Activated CD8-positive, alpha-beta memory T cell treated with anti-CD3 and anti-CD28 coated beads for 24 hours (primary cell): Measurements from ENCODE around the gene P2RX2.
A peak's percentile ranks its signal among the peaks of the same experiment; 100 is the strongest.

Source experiments
- DNase-seq: peaks from one replicate; pipeline ENCODE4 v3.0.0-alpha.2; 2020

The P2RX2 gene

DNA sequence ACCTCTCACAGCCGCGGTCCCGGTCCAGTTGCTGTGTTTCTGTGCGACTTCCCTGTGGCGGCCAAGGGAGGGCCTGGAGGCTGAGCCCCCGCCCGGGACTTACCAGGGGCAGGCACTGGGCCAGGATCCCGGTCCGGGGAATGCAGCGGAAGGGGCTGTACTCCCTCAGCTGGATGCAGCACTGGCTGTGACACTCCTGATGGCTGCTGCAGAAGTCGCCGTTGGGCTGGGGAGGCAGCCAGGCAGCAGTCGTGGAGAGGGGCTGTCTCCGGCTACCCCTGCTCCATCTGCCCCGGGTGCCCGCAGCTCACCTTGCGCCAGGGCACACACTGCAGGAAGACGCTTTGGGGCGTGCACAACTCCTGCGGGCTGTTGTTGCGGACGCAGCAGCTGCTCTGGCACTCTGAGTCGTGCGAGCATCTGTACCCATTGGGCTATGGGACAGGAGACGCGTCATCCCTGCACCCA, 14.4 kb upstream of the P2RX2 start:
- no peak for DNase-seq

DNA sequence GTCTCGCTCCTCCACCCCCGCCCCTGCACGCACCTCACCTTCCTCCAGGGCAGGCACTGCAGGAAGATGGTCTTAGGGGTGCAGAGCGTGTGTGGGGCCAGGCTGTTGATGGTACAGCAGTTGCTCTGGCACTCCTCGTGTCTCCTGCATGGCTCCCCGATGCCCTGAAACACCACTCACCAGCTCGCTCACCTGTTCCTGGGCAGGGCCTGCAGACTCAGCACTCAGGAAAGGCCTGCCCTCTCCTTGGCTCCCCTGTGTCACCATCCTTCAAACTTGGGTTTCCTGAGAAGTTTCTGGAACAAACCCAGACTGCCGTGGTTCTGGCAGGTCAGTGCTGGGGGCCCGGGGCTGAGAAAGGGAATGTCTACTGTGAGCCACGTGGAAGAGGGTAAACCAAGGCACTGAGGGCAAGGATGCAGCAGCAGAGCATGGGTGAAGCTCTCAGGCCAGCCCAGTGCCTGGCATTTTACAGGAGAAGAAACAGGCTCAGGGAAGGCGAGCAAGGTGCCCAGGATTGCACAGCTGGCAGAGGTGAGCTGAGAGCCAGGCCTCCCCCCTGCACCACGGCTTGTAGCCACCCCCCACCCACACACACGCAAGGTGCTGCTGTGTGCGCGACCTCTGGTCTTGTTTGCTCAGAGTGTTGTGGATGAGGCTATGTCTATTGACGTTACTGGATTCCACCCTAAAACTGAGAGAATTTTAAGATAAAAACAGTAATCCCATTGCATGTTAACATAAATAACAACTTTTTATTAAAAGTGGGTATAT, 13.7 kb upstream of the P2RX2 start:
- DNase-seq, result no peak

DNA sequence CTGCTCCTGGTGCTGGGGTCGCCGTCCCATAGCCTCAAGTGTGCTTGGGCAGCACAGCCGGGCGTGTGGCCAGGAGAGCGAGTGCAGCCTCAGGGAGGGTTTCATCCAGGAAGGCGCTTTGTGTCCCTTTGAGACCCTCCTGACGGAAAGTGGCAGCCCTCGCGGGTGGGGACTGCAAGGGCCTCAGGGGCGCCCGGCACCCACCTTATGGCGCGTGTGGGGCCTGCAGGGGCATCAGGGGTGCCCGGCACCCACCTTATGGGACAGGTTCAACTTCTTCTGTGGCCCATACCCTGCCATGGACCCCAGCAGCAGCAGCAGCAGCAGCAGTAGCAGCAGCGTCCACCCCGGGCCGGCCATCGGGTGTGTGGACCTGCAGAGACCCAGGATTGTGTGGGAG, 12.7 kb upstream of the P2RX2 start:
- no peak for DNase-seq

DNA sequence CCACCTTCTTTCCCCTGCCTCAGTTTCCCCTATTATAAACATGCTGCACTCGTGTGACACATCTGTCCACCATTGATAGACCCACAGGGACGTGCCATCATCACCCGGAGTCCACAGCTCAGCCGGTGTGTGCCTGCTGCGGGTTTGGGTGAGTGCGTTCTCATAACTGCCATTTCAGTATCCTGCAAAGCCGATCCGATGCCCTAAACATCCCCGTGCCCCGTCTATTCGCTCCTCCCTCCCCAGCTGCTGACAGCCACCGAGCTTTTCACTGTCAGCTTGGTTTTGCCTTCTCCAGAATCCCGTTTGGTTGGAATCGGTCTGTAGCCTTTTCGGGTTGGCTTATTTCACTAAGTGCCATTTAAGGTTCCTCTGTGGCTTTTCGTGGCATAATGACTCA, 12.1 kb upstream of the P2RX2 start:
- DNase-seq, result no peak

DNA sequence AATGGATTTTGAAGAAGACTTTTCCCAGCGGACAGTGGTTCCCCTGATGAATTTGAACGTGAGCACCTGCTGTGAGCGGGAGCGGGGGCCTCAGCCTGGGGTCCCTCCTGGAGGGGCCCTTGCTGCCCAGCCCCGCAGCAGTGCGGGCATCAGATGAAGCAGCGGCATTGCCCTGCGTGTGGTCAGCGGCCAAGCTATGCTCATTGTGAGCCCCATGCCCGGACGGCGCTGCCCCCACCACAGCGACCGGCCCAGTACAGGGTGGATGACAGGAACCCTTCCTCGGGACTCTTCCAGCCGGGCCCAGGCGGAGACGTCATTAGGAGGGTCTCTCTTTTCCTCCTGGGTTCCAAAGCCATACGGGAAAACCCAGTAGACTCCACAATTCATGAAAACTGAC, 11.6 kb upstream of the P2RX2 start:
- no peak for DNase-seq

DNA sequence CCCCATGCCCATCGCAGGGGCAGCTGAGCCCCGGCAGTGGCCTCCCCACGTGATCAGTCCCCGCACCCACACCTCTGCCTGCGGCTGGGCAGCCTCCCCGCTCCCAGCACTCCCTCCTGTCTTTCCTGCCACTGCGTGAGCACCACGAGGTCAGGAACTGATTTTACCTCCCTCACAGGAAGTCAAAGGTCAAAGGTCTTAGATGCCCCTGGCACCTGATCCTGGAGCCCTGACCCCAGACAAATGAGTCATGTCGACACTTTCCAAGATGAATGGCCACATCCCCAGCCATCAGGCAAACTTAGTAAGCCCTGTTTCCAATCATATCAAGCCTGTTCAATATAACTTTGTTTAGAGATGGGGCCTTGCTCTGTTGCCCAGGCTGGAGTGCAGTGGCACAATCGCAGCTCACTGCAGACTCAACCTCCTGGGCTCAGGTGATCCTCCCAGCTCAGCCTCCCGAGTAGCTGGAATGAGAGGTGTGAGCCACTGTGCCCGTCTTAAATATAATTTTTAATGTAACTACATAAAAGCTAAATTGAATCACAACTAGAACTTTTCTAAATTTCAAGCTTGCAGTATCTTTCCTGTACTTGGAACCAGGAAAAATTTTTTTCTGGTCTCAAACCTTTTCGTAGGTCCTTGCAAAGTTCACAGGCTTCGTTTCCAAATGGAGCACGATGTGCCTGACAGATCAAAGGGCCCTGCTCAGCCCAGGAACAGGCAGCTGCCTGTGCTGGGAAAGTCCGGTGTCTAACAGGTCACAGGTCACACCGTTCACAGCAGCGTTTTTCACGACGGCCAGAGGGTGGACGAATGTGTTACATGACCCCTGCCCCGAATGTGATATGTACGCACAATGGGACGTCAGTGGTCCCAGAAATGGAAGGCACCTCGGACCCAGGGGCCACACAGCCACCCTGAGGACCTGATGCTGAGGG, 10.1 kb upstream of the P2RX2 start:
- no peak for DNase-seq

DNA sequence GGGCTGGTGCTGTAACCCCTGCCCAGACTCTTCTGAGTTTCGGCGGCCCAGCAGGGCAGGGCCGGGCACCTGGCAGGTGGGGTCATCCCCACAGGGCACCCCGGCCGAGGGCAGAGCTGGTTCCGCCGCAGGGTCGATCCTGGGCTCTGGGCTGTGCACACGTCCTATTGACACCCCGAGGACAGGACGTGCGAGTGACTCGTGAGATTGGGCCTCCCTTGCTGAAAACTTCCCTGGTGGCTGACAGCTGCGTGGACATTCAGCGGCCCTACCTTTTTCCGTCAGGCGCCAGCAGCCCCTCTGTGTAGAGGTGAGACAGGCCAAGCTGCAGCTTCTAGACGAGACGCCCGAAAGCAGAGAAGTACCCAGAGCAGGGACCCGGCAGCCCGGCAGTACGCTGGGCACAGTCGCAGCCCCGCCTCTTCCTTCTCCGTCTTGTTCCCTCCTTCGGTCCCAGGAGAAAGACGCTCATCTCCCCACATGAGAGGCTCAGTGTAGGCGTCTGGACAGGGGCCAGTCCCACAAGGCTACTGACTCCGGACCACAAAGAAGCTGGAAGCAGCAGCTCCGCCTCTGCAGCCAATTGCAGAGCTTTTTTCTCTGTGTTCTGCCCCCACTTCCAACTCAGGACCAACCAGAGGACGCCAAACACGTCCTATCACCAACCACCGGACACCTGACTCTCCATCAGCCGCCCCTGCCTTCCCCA, 8.4 kb upstream of the P2RX2 start, which contains the start of gene LRCOL1:
TSS of gene LRCOL1 (minus strand) at position 532 of the 709 bp plus-strand sequence. CDS start 4,331 bp downstream, outside the sequence.
- no peak for DNase-seq

DNA sequence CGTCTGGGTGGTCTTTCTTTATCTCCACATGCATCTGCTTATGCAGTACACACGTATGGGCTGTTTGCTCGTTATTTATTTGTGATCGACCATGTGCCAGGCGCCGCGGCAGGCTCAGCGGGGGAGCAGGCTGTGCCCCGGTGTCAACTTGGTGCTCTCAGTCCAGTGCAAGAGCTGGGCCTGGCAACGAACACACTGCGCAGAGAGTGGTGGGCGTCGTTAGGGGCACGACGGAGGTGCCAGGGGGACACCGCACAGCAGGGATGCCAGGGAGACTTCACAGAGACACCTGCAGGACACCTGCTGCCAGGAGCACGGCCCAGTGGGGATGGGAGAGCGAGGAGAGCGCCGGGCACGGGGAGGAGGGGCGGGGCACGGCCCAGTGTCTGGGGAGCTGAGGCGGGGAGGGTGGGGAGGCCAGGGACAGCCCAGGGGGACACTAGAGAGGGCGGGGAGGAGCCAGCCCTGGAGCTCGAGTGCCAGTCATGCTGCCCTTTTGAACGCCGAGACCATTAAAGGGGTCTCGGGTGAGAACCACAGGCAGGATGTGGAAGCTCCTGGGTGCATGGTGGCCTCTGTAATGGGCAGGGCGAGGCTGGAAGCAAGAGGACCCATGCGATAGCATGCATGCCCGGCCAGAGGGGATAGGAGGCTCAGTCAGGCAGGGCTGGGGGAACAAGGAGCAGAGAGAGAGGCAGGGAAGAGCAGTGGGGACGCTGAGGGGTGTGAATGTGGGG, 7.5 kb upstream of the P2RX2 start:
- DNase-seq, result no peak

DNA sequence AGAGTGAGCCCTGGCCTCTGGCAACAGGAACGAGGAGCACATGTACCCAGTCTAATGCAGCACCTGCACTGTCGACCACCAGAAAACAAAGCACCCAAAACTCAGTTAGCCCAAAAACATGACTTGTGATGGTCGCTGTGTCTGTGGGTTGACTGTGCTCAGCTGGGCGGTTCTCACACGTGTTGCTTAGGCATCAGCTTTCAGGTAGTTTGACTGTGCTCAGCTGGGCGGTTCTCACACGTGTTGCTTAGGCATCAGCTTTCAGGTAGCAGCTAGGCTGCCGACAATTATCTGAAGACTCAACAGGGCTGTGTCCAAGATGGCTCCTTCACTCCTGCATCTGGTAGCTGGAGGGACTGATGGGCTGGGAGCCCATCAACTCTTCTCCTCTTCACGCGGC, 7.0 kb upstream of the P2RX2 start:
- DNase-seq, result no peak

DNA sequence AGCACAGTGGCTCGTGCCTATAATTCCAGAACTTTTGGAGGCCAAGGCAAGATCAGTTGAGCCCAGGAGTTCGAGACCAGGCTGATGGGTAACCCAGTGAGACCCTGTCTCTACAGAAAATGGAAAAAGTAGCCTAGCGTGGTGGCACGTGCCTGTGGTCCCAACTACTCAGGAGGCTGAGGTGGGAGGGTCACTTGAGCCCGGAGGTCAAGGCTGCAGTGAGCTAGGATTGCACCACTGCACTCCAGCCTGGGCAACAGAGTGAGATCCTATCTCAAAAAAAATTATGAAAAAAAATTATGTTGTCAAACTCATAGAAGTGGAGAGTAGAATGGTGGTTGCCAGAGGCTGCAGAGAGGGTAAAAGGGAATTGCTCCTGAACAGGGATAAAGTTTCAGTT, 4.5 kb upstream of the P2RX2 start:
- no peak for DNase-seq

DNA sequence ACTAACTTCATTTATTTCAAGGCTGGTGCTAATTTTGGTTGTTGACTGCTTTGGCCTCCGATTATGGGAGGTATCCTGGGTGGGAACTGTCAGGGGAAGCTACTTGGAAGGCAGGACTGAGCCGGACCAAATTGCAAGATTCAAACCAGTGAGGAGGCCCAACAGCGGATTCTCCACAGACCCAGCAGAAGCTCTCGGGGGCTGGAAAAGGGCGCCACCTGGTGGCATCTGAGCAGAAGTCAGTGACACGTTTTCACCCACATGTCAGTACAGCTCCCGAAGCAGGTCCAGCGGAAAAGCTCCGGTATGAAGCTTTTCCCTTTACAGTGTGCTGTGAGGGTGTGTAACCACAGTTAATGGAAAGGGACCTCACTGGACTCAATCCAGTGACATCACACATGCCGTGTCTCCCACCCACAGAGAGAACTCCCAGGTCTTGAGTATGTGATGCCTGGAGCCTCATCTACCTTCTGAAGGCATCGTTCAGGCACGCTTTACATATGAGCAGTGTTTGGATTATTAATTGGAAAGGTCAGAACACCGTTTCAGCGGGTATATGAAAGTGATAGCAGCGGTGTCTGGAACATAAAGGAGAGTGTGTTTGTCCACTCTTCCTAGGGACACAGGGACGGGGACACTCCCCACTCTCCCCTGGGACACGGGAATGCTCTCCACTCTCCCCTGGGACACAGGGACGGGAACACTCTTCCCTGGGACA, 3.6 kb upstream of the P2RX2 start:
- peak; percentile 92 for DNase-seq

DNA sequence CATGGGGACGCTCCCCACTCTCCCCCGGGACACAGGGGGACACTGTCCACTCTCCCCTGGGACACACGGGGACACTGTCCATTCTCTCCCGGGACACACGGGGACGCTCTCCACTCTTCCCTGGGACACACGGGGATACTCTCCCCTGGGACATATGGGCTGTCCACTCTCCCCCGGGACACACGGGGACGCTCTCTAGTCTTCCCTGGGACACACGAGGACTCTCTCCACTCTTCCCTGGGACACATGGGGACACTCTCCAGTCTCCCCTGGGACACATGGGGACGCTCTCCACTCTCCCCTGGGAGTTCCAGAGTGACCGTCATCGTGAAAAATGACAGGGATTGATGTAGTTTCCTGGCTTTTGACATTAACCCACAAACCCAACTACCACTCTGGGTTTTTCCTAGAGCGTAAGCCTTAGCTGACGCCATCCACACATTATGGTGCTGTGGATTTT, 3.0 kb upstream of the P2RX2 start:
- DNase-seq, result no peak

DNA sequence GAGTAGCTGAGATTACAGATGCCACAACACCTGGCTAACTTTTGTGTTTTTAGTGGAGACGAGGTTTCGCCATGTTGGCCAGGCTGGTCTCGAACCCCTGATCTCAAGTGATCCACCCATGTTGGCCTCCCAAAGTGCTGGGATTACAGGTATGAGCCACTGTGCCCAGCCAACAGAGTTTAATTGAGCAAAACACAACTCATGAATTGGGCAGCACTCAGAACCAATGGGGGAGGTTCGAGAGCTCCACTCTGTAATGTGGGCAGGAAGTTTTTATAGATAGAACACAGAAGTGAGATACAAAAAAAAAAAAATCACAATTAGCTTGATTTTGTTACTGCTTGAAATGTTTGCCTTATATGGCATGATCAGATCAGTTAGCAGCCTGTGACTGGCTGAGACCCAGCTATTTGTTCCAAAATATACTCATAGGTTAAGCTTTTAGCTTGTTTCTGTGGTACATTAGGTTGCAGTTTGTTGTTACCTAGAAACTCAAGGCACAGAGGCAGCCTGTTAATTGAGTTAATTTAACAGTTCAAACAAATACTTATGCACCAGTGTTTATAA, 1.4 kb upstream of the P2RX2 start:
- DNase-seq, result no peak

DNA sequence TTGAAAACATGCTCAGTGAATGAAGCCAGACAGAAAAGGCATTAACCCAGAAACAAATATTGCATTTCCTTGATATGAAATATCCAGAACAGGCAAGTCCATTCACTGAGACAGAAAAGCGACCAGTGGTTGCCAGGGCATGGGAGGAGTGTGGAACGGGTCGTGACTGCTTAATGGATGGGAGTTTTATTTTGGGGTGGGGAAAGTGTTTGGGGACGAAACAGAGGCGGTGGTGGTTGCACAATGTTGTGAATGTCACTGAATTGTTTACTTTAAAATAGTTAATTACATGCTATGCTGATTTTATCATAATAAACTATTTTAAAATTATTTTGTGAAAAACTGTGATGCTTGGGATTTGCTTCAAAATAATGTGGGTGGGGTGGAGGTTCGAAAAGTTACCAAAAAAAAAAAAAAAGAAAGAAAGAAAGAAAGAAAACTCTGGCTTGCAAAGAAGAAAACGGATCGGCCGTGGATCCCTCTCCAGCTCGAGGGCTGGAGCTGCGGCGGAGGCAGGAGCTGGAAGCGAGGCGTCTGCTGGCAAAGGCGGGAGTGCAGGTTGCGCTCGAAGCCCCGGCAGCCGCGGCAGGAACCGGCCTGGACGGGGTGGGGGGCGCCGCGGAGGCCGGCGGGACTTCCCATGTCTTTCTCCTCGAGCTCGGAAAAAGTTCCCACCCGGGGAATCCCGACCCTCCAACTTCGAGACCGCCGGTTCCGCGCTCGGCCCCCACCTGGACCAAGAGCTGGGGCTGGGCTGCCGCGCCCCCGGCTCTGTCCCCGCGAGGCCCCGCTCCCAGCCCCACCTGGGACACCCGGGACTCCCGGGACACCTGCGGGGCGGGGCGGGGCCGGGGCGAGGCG, 524 bp upstream of the P2RX2 start:
- DNase-seq, result no peak

DNA sequence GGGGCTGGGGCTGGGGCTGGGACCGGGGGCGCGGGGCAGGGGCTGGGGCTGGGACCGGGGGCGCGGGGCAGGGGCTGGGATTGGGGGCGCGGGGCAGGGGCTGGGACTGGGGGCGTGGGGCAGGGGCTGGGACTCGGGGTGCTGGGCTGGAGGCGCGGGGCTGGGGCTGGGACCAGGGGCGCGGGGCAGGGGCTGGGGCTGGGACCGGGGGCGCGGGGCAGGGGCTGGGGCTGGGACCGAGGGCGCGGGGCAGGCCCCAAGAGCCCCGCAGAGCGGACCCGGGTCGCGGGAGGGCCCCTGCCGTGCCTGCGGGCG, 452 bp downstream of the P2RX2 start:
- DNase-seq, result no peak

DNA sequence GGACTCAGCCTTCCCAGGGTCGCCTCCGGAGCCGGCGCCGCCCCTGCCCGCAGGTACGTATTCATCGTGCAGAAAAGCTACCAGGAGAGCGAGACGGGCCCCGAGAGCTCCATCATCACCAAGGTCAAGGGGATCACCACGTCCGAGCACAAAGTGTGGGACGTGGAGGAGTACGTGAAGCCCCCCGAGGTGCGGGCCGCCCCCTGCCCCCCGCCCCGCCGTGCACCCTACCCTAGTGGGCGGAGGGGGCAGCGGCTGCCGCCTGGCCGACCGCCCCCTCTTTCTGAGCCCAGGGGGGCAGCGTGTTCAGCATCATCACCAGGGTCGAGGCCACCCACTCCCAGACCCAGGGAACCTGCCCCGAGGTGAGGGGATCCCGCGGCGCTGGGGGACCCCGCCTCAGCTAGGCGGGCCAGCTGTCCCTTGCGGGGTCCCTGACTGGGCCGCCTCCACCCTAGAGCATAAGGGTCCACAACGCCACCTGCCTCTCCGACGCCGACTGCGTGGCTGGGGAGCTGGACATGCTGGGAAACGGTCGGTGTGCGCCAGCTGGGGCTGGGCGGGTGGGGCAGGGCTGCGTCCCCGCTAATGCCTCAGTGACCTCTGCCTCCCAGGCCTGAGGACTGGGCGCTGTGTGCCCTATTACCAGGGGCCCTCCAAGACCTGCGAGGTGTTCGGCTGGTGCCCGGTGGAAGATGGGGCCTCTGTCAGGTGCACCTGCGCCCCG, 973 bp downstream of the P2RX2 start:
- DNase-seq, result no peak

DNA sequence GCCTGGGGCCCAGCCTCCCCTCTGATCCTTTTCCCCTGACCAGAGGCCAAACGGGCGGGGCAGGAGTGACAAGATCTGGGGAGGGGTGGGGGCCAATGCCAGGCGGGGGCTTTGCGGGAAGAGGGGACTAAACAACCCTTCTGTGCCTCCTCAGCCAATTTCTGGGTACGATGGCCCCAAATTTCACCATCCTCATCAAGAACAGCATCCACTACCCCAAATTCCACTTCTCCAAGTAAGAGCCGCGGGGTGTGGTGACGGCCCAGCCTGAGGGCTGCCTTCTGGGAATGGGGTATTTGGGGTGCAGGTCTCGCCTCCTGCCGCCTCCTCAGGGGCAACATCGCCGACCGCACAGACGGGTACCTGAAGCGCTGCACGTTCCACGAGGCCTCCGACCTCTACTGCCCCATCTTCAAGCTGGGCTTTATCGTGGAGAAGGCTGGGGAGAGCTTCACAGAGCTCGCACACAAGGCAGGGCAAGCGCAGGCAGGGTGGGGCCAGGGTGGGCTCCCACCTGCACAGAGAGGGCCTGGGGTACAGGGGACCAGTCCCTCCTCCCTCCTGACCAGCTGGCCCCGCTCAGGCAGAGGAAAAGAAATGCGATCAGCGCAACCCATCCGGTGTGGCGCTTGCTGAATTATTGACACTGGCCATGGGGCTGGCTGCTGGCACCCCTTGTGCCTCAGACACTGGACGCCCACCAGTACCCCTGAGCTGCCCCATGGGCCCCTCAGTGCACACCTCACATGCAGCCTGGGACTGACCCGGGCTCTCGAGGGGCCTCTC, 1.7 kb downstream of the P2RX2 start:
- no peak for DNase-seq

DNA sequence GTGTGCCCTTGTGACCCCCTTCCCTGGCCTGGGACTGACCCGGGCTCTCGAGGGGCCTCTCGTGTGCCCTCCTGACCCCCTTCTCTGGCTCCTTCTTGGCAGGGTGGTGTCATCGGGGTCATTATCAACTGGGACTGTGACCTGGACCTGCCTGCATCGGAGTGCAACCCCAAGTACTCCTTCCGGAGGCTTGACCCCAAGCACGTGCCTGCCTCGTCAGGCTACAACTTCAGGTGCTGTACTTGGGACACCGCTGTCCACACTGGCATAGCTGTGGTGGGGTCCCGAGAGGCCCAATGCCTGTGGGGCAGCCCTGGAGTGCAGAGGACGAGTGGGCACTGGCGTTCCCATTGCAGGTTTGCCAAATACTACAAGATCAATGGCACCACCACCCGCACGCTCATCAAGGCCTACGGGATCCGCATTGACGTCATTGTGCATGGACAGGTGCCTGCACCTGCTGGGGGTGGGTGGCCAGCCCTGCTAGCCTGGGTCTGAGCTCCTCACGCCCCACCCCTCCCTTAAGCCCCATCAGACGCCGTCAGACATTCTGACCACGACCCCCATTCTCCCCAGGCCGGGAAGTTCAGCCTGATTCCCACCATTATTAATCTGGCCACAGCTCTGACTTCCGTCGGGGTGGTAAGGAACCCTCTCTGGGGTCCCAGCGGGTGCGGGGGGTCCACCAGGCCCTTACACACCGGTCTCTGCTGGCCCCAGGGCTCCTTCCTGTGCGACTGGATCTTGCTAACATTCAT, 2.5 kb downstream of the P2RX2 start:
- no peak for DNase-seq
